Stimulated activated naive CD8-positive, alpha-beta T cell treated with anti-CD3 and anti-CD28 coated beads, Interleukin-15, amount 100 ng/mL, for 72 hours (primary cell): ENCODE data around the gene UST.
"Not testable (repeated sequence)": the region's sequence is repeated elsewhere in the genome, so short reads cannot be mapped to it uniquely, and the experiment has no call there.

Experiments used
- ATAC-seq: fragments of 150-1000 bp; cut with Tn5 transposase; 2 replicates; pipeline ENCODE4 v1.10.0; 2021; ENCODE audit warnings: mild to moderate bottlenecking, moderate library complexity
- DNase-seq, 2 donors: peaks; one replicate each; pipeline ENCODE4 v3.0.0; 2021 to 2022
- H3K27ac Mint-ChIP-seq, 2 donors: one replicate each; pipeline ENCODE4 v1.8.0; 2022; ENCODE audit warnings: mild to moderate bottlenecking in 2 of 2, mixed read lengths in 2 of 2, moderate library complexity in 2 of 2
- H3K27me3 Mint-ChIP-seq: one replicate; pipeline ENCODE4 v1.8.0; 2022; ENCODE audit warnings: mixed read lengths
- H3K4me1 Mint-ChIP-seq: one replicate; pipeline ENCODE4 v1.8.0; 2022; ENCODE audit warnings: mild to moderate bottlenecking, mixed read lengths
- H3K4me3 Mint-ChIP-seq, 2 donors: one replicate each; pipeline ENCODE4 v1.8.0; 2022; ENCODE audit warnings: mild to moderate bottlenecking in 2 of 2, mixed read lengths in 2 of 2, moderate library complexity in 1 of 2
- H3K9me3 Mint-ChIP-seq, 2 donors: one replicate each; pipeline ENCODE4 v1.8.0; 2022; ENCODE audit warnings: mixed read lengths in 2 of 2

UST gene

DNA sequence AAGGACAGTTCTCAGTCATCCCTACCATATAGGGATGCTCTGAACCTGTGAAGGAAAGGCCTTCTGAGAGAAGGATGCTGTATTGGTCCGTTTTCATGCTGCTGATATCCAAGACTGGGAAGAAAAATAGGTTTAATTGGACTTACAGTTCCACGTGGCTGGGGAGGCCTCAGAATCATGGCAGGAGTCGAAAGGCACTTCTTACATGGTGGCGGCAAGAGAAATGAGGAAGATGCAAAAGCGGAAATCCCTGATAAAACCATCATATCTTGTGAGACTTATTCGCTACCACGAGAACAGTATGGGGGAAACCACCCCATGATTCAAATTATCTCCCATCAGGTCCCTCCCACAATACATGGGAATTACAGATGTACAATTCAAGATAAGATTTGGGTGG, 209.3 kb downstream of the UST start:
- H3K4me1 Mint-ChIP-seq, H3K4me3 Mint-ChIP-seq, H3K9me3 Mint-ChIP-seq, DNase-seq, ATAC-seq, H3K27ac Mint-ChIP-seq, H3K27me3 Mint-ChIP-seq: not testable (repeated sequence)

DNA sequence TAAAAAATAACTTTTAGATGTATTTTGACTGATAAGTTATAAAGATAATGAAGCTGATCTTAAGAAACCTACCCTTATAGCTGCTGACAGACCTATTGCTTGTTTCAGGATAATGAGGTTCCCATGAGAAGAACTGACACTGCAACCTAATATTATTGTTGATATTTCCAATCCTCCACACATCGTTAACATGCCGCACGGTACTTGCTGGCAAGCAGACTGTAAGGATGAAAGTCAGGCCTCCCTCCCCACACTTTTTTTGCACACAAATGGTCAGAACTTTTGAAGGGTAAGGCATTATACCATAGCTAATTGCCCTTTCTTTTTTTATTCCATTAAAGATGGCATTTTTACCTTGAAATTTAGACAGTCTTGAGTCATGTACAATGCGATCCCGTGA, 210.9 kb downstream of the UST start:
- no peaks in the 10 kb centered on the region for H3K4me1 Mint-ChIP-seq
- DNase-seq (no peak), ATAC-seq (no peak)
- H3K4me3 Mint-ChIP-seq: no peak overlapping the region
- no peaks in the 10 kb centered on the region for H3K27me3 Mint-ChIP-seq
- no peak overlapping the region for H3K27ac Mint-ChIP-seq
- H3K9me3 Mint-ChIP-seq: peaks cover 0 to 4% of the 10 kb centered on the region in 2 donors

GRCh38 chr6:148959008-148959407, 212.2 kb downstream of the UST start:
- peak overlapping the region in 1 of 2 donors; percentile 2 for H3K27ac Mint-ChIP-seq

GRCh38 chr6:148959501-148959900, 212.7 kb downstream of the UST start:
- Mint-ChIP-seq H3K4me3 (no peak overlapping the region), H3K4me1 (no peaks in the 10 kb centered on the region), H3K9me3 (peaks cover 0 to 4% of the 10 kb centered on the region in 2 donors), H3K27me3 (no peaks in the 10 kb centered on the region), H3K27ac (no peak overlapping the region)
- ATAC-seq: no peak
- no peak for DNase-seq

More at GRCh38 chr6:148959008-148959407, 212.2 kb downstream of the UST start:
- ATAC-seq: no peak
- no peak for DNase-seq
- Mint-ChIP-seq H3K27me3 (no peaks in the 10 kb centered on the region), H3K4me3 (no peak overlapping the region), H3K9me3 (peaks cover 0 to 4% of the 10 kb centered on the region in 2 donors), H3K4me1 (no peaks in the 10 kb centered on the region)

GRCh38 chr6:148962854-148963515, 216.2 kb downstream of the UST start:
- no peak for DNase-seq

DNA sequence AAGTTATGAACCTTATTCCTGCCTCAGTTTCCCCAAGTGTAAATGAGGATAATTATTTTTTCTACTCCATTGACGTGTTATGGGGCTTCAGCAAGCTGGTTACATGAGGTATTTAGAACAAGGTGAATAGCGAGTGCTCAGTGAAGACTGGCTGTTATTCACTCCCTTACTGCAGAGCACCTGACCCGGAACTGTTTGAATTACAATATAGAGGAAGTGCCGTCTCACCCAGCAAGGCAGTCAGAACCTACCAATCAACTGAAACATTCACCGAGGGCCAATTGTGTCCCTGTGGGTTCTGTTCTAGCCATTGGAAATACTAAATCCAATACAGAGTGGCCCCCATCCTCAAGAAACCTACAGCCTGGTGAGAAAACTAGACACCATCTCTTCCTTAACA, 216.9 kb downstream of the UST start:
- DNase-seq (no peak), ATAC-seq (no peak)
- Mint-ChIP-seq H3K27ac (no peak overlapping the region), H3K27me3 (no peaks in the 10 kb centered on the region), H3K4me3 (no peak overlapping the region), H3K4me1 (no peaks in the 10 kb centered on the region), H3K9me3 (no peaks in the 10 kb centered on the region)

More at GRCh38 chr6:148962854-148963515, 216.2 kb downstream of the UST start:
- Mint-ChIP-seq H3K27me3 (no peaks in the 10 kb centered on the region), H3K4me1 (no peaks in the 10 kb centered on the region), H3K9me3 (no peaks in the 10 kb centered on the region), H3K4me3 (no peak overlapping the region), H3K27ac (no peak overlapping the region)
- ATAC-seq: no peak

- no peaks in the 10 kb centered on the region for H3K9me3 Mint-ChIP-seq
- H3K27ac Mint-ChIP-seq: no peak overlapping the region
- DNase-seq (no peak), ATAC-seq (no peak)
- no peaks in the 10 kb centered on the region for H3K27me3 Mint-ChIP-seq
- no peak overlapping the region for H3K4me3 Mint-ChIP-seq
- H3K4me1 Mint-ChIP-seq: no peaks in the 10 kb centered on the region
Observed at GRCh38 chr6:148964467-148964866, 217.6 kb downstream of the UST start.

GRCh38 chr6:148965287-148965686, 218.5 kb downstream of the UST start:
- Mint-ChIP-seq H3K27me3 (no peaks in the 10 kb centered on the region), H3K4me1 (no peaks in the 10 kb centered on the region), H3K4me3 (no peak overlapping the region), H3K27ac (no peak overlapping the region), H3K9me3 (no peaks in the 10 kb centered on the region)
- DNase-seq (no peak), ATAC-seq (no peak)

- DNase-seq (no peak), ATAC-seq (no peak)
- Mint-ChIP-seq H3K27ac (no peak overlapping the region), H3K4me1 (peaks cover 2% of the 10 kb centered on the region), H3K9me3 (no peaks in the 10 kb centered on the region), H3K27me3 (peaks cover 17% of the 10 kb centered on the region), H3K4me3 (no peak overlapping the region)
Observed at GRCh38 chr6:148967011-148967520, 220.2 kb downstream of the UST start.

DNA sequence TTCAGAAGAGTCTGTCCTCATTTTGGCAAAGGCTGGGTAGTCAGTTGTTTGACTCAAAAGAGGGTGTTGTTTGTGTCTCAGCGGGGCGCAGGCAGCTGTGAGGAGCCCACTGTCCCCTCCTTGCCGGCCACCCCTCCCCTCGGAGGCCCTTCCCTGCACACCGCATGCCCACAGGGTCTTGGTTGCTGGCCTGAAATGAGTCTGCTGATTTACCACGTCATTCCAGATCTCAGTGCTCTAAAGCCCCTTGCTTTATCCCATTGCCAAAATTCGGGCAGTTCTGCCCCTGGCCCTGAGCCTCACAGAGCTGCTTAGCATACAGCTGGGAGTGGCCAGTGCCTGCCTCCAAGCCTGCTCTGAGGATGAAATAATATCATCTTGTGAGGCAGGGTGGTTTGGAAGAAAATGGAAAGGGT, 220.7 kb downstream of the UST start:
- H3K27me3 Mint-ChIP-seq: peaks cover 21% of the 10 kb centered on the region
- H3K4me1 Mint-ChIP-seq: peaks cover 6% of the 10 kb centered on the region
- H3K4me3 Mint-ChIP-seq: no peak overlapping the region
- H3K9me3 Mint-ChIP-seq: no peaks in the 10 kb centered on the region
- H3K27ac Mint-ChIP-seq: no peak overlapping the region
- DNase-seq (no peak), ATAC-seq (no peak)

DNA sequence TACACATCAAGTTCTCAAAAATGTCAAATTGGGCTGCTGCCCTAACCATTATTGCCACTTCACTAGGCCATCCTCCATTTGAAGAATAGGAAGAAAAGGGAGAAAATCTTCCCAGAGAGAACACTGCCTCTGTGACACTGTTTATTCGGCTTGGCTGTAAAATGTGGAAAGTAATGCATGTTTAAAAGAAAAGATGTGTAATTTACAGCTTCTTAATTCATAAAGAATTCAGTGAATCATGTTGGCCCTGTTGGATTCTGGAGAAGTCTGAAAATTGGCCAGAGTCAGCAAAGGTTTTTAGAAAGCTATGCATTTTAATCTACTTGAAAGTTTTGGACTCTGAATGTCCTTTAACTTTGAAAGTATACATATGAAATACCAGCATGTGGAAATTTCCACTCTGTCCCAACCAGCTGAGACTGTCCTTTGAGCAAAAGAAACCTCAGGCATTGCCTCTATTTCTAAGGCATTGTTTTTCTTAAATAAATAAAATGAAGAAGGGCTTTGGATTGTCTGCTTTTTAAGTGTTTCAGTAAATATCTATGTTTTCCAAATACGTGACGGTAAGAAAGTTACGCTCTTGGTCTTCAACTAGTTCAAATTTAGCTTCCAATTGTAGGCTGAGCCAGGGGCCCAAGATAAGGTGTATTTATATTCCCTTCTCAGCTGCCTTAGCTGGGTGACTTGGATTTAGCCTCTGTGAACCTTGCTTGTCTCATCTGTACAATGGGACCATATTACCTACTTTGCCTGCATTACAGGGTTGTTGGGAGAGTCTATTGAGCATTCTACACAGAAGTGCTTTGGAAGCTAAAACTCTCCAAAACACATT, 222.2 kb downstream of the UST start:
- Mint-ChIP-seq H3K27me3 (peaks cover 22% of the 10 kb centered on the region), H3K4me1 (peaks cover 6% of the 10 kb centered on the region), H3K27ac (no peak overlapping the region), H3K4me3 (no peak overlapping the region), H3K9me3 (no peaks in the 10 kb centered on the region)
- DNase-seq (no peak), ATAC-seq (no peak)

DNA sequence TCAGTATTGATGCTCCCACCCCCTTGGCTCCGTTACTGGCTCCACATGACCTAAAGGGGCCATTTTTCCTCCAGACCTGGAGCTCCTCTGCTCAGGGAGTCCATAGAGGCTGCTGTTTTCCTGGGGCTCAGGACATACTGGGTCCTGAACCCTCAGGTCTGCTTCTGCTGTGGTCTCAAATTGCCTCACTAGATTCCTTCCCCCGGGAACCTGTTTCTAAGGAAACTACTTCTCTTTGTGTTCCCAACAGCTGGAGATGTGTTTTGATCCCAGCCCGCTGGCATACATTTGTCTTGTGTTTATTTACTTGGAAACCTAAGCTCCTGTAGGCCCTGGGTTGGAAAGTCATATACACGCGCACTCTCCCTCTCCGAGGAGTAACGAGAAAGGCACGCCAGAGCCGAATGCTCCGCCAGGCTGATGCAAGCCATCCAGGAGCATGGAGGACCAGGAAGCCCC, 222.8 kb downstream of the UST start:
- no peak for DNase-seq

DNA sequence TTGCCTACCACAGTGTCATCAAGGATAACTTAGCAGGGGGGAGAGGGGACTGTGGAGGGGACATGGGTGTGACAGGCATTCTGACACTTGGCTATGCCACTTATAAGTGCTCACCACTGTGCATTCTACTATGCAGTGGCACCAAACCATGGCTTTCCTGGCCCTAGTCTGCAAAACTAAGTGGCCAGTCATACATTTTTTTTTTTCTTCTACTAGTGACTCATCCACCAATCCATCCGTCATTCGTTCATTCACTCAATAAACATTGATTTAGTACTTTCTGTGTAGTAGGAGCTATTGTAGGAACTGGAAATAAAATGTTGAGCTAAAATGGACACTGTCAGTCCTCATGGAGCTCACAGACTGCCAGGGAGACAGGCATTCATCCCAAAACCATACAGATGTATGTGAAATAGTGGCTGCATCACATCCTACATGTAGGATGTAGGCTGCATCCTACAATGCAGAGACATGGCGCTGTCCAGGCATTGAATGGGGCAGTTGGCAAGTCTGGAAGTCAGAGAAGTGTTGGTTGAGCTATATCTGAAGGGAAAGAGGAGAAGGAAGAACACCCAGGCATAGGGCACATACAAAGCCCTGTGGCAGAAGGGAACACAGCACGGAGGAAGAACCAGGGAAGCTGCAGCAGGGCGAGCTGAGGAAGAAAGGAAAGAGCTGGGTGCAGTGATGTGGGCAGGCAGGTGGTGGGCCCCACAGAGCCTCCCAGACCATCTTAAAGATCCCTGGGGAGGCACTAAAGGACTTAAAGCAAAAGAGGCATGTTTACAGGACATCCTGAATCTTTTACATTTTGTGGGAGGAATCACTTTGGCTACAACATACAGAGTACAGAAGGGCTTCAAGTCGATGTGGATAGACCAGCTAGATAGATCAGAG, 224.4 kb downstream of the UST start:
- DNase-seq: no peak
- Mint-ChIP-seq H3K27ac (no peak overlapping the region), H3K4me3 (no peak overlapping the region), H3K9me3 (no peaks in the 10 kb centered on the region), H3K4me1 (peaks cover 6% of the 10 kb centered on the region), H3K27me3 (peaks cover 22% of the 10 kb centered on the region)
- ATAC-seq: peak; percentile 19

More for the DNA sequence above, 222.8 kb downstream of the UST start:
- Mint-ChIP-seq H3K4me3 (no peak overlapping the region), H3K4me1 (peaks cover 6% of the 10 kb centered on the region), H3K9me3 (no peaks in the 10 kb centered on the region), H3K27me3 (peaks cover 22% of the 10 kb centered on the region), H3K27ac (no peak overlapping the region)
- no peak for ATAC-seq

- Mint-ChIP-seq H3K27me3 (peaks cover 22% of the 10 kb centered on the region), H3K4me1 (peaks cover 6% of the 10 kb centered on the region), H3K9me3 (no peaks in the 10 kb centered on the region), H3K27ac (no peak overlapping the region), H3K4me3 (no peak overlapping the region)
- ATAC-seq: peak; percentile 88
- DNase-seq: peak; percentile 25 to 38
Observed at GRCh38 chr6:148972481-148972880, 225.7 kb downstream of the UST start.

DNA sequence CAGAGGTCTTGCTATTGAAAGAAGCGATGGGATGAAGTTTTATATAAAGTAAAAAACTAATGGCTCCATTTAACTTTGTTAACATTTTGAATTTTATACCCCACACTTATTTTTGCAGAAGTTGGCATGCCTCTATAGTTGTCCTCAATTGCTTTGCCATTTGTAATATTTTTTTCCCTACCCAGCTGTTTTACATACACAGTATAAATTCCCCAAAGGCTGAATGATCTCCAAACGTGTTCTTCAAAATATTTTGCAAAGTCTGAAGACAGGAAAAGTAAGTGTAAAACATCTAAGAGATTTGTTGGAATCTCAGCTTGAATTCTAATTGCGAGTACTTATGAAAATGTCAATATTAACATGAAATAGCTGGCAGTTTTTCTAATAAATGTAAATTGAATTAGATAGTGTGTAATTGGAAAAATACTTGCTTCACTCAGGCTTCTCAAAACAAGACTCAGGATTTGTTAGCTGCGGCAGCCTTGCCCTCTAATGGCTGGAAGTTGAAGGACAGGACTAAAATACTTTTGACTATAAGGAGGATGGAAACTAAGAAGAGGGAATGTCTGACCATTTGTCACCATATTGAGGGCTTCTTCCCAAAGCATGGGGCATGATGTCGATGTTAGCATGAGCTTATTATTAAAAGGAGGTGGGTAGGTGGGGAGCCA, 226.8 kb downstream of the UST start:
- Mint-ChIP-seq H3K27me3 (peaks cover 22% of the 10 kb centered on the region), H3K4me1 (peaks cover 6% of the 10 kb centered on the region), H3K4me3 (no peak overlapping the region), H3K27ac (no peak overlapping the region), H3K9me3 (no peaks in the 10 kb centered on the region)
- no peak for ATAC-seq
- no peak for DNase-seq
